EL (cell line): ENCODE data around the gene LIMCH1.

Source experiments
- DNase-seq: peaks from one replicate; pipeline ENCODE4 v3.0.0-alpha.2; 2016

Gene LIMCH1

GRCh38 chr4:41741354-41741753, 203.4 kb downstream of the LIMCH1 start:
- DNase-seq = no peak

GRCh38 chr4:41744572-41745291, 206.8 kb downstream of the LIMCH1 start:
- no peak for DNase-seq

- DNase-seq = no peak
Measured at GRCh38 chr4:41745292-41746024, 207.5 kb downstream of the LIMCH1 start.

- no peak for DNase-seq
Measured at GRCh38 chr4:41746025-41746439, 208.1 kb downstream of the LIMCH1 start.

- DNase-seq = no peak
Measured at GRCh38 chr4:41746440-41747229, 208.7 kb downstream of the LIMCH1 start.

- no peak for DNase-seq
Measured at GRCh38 chr4:41747230-41748055, 209.5 kb downstream of the LIMCH1 start.

- no peak for DNase-seq
Measured at GRCh38 chr4:41748074-41748570, 210.2 kb downstream of the LIMCH1 start.

GRCh38 chr4:41748571-41749475, 210.9 kb downstream of the LIMCH1 start, which contains the start of gene PHOX2B:
TSS of gene PHOX2B (minus strand) at chr4:41748725. CDS start at chr4:41748610, 115 bp downstream.
- no peak for DNase-seq

- DNase-seq = no peak
Measured at GRCh38 chr4:41749631-41750039, 211.7 kb downstream of the LIMCH1 start.
